B cell (primary cell): ENCODE data around the gene EMX2. TPM values are rescaled to one million over a fixed set of nuclear protein-coding genes. Genes with fewer than 3 reads are reported as not detected.

Experiments
- ATAC-seq: fragments of 200-7000 bp; cut with Tn5 transposase; one replicate; pipeline ENCODE4 v1.10.0; 2021; ENCODE audit warnings: low read depth, mild to moderate bottlenecking, moderate number of reproducible peaks, moderate library complexity
- CTCF ChIA-PET: fragments of 350-600 bp; sonication (Branson Sonifier 250); formaldehyde crosslinking; loops from one replicate; lab custom pipeline; 2021; ENCODE audit warnings: antibody characterized with exemption, inconsistent platforms; lab: Charles Lee
- POLR2A ChIA-PET: fragments of 350-600 bp; sonication (Branson Sonifier 250); formaldehyde crosslinking; loops from one replicate; lab custom pipeline; 2021; ENCODE audit warnings: antibody characterized with exemption; lab: Charles Lee
- DNase-seq: peaks from one replicate; pipeline ENCODE4 v3.0.0; 2013
- H2AFZ ChIP-seq: 2 replicates; pipeline ENCODE4 v1.6.1; 2012; ENCODE audit warnings: mild to moderate bottlenecking, low read depth, low read length; ENCODE audit not compliant: insufficient read depth, poor library complexity, severe bottlenecking
- H3K27ac ChIP-seq, 2 donors: 1 replicate in 1 of 2; 2 replicates in 1 of 2; pipeline ENCODE4 v1.5.1; 2012 to 2013; ENCODE audit warnings: low read length in 2 of 2, mild to moderate bottlenecking in 2 of 2, moderate library complexity in 1 of 2
- H3K27me3 ChIP-seq, 4 experiments: fragments of 200-600 bp in 1 of 4; sonication (generic) in 1 of 4; replicated peaks in 1 of 4; 1 replicate in 2 of 4; 2 replicates in 2 of 4; pipeline versions ENCODE4 v1.6.1 to v1.7.0; 2013 to 2016; ENCODE audit warnings: low read length in 3 of 4, mild to moderate bottlenecking in 2 of 4, mixed read lengths in 1 of 4, moderate library complexity in 1 of 4; ENCODE audit not compliant: insufficient read depth in 4 of 4, control insufficient read depth in 3 of 4; ENCODE audit errors: control extremely low read depth in 1 of 4
- H3K36me3 ChIP-seq, 2 experiments: replicated peaks in 1 of 2; 1 replicate in 1 of 2; 2 replicates in 1 of 2; pipeline versions ENCODE4 v1.6.1 to v1.7.1; 2013; ENCODE audit warnings: low read length in 1 of 2; ENCODE audit not compliant: insufficient read depth in 2 of 2, control insufficient read depth in 1 of 2; ENCODE audit errors: control extremely low read depth in 1 of 2, extremely low read depth in 1 of 2
- H3K4me1 ChIP-seq, 2 donors: fragments of 200-600 bp in 1 of 2; sonication (generic) in 1 of 2; 1 replicate in 1 of 2; 2 replicates in 1 of 2; pipeline versions ENCODE4 v1.5.1 to v1.6.1; 2013 to 2017; ENCODE audit warnings: low read length in 2 of 2; ENCODE audit not compliant: control insufficient read depth in 2 of 2, insufficient read depth in 2 of 2
- H3K4me2 ChIP-seq: replicated peaks from 2 replicates; pipeline ENCODE3; 2012; ENCODE audit warnings: mild to moderate bottlenecking, low read depth, low read length; ENCODE audit not compliant: poor library complexity, severe bottlenecking
- H3K4me3 ChIP-seq, 5 experiments: fragments of 200-600 bp in 1 of 5; sonication (generic) in 1 of 5; 1 replicate in 3 of 5; 2 replicates in 2 of 5; pipeline versions ENCODE4 v1.5.1 to v1.7.0; 2011 to 2016; ENCODE audit warnings: low read length in 4 of 5, mild to moderate bottlenecking in 4 of 5, low read depth in 2 of 5, control low read depth in 1 of 5, moderate library complexity in 1 of 5; ENCODE audit not compliant: insufficient read depth in 1 of 5; ENCODE audit errors: control extremely low read depth in 1 of 5, extremely low read depth in 1 of 5
- H3K79me2 ChIP-seq: fragments of 200-600 bp; sonication (generic); one replicate; pipeline ENCODE4 v1.6.0; 2016; ENCODE audit warnings: low read length; ENCODE audit not compliant: control insufficient read depth, insufficient read depth
- H3K9ac ChIP-seq: fragments of 200-600 bp; sonication (generic); 2 replicates; pipeline ENCODE4 v1.6.1; 2017; ENCODE audit warnings: mild to moderate bottlenecking, low read length, moderate library complexity
- H3K9me3 ChIP-seq, 3 donors: one replicate each; pipeline versions ENCODE4 v1.6.1 to v1.7.1; 2013; ENCODE audit warnings: low read length in 2 of 3; ENCODE audit not compliant: control insufficient read depth in 2 of 3, insufficient read depth in 1 of 3; ENCODE audit errors: control extremely low read depth in 1 of 3
- H4K20me1 ChIP-seq: 2 replicates; pipeline ENCODE4 v1.6.0; 2012; ENCODE audit warnings: mild to moderate bottlenecking, low read length; ENCODE audit not compliant: insufficient read depth, control insufficient read depth, poor library complexity, severe bottlenecking
- H3K27ac Mint-ChIP-seq: one replicate; pipeline ENCODE4 v1.8.0; 2021; ENCODE audit warnings: mixed read lengths
- H3K27me3 Mint-ChIP-seq: one replicate; pipeline ENCODE4 v1.8.0; 2021; ENCODE audit warnings: mixed read lengths
- H3K4me1 Mint-ChIP-seq: one replicate; pipeline ENCODE4 v1.8.0; 2021; ENCODE audit warnings: mixed read lengths
- H3K4me3 Mint-ChIP-seq: one replicate; pipeline ENCODE4 v1.8.0; 2021; ENCODE audit warnings: mixed read lengths
- H3K9me3 Mint-ChIP-seq: one replicate; pipeline ENCODE4 v1.8.0; 2022; ENCODE audit warnings: mixed read lengths; ENCODE audit not compliant: insufficient read depth
- CTCF ChIP-seq: fragments of 200-600 bp; IDR thresholded peaks from one replicate; pipeline ENCODE4 v1.8.0; 2022; ENCODE audit warnings: antibody characterized with exemption, mild to moderate bottlenecking
- EZH2 ChIP-seq: IDR thresholded peaks from 2 replicates; pipeline ENCODE4 v1.6.1; 2012; ENCODE audit warnings: borderline replicate concordance, low read depth, mild to moderate bottlenecking, moderate library complexity, low read length; ENCODE audit not compliant: insufficient read depth, poor library complexity, severe bottlenecking
- WGBS: methylation state at CpG from one replicate; pipeline ENCODE4 v1.1.5; 2013; ENCODE audit warnings: missing lambda C conversion rate; ENCODE audit not compliant: insufficient coverage; 5-methylcytosine and 5-hydroxymethylcytosine counted together
- intact Hi-C: fragments of 100-400 bp; cut with micrococcal nuclease; formaldehyde crosslinking; loops from one replicate; pipeline ENCODE4 v1.10.0; 2022
- polyA plus RNA-seq: library from polyadenylated mRNA; depleted of rRNA; stranded (reverse); fragments of >200 nt; gene quantifications from 2 replicates; pipeline ENCODE4 v1.2.3, GENCODE V29; 2012
- total RNA-seq, 2 donors: library from RNA; stranded (reverse); fragments of 120-200 nt in 1 of 2; gene quantifications; 1 replicate in 1 of 2; 2 replicates in 1 of 2; pipeline versions ENCODE4 v1.2.3 to v1.2.4, GENCODE V29; 2013 to 2022

EMX2 gene
- total and polyA plus RNA-seq, 2 donors (not counting 1 experiment from before 2014, with no cell fraction given): not detected

GRCh38 chr10:117546581-117547015 lies 4.1 kb downstream of the EMX2 start:
- ChIA-PET POLR2A (no interaction called here), CTCF (no interaction called here)
- Histone ChIP-seq H3K27ac (no peak overlapping the region), H3K27me3 (peaks cover 0 to 68% (median 31%) of the 10 kb centered on the region in 4 experiments), H3K36me3 (no peaks in the 10 kb centered on the region), H2AFZ (no peak overlapping the region), H3K9me3 (peaks cover 0 to 29% (median 0%) of the 10 kb centered on the region in 3 donors), H3K4me2 (no peak overlapping the region), H3K9ac (no peak overlapping the region), H3K4me3 (no peak overlapping the region), H3K79me2 (no peaks in the 10 kb centered on the region), H4K20me1 (no peaks in the 10 kb centered on the region), H3K4me1 (peaks cover 14 to 15% of the 10 kb centered on the region in 2 donors)
- intact Hi-C loops: no loop called here
- no peak for ATAC-seq
- Mint-ChIP-seq H3K9me3 (no peaks in the 10 kb centered on the region), H3K27me3 (peaks cover 62% of the 10 kb centered on the region), H3K27ac (no peak overlapping the region), H3K4me1 (peaks cover 14% of the 10 kb centered on the region), H3K4me3 (no peak overlapping the region)
- 5% methylated on average over 29 of the region's 29 CpGs for WGBS
- DNase-seq: no peak
- TF ChIP-seq CTCF: no peak
- TF ChIP-seq EZH2: no peak

DNA sequence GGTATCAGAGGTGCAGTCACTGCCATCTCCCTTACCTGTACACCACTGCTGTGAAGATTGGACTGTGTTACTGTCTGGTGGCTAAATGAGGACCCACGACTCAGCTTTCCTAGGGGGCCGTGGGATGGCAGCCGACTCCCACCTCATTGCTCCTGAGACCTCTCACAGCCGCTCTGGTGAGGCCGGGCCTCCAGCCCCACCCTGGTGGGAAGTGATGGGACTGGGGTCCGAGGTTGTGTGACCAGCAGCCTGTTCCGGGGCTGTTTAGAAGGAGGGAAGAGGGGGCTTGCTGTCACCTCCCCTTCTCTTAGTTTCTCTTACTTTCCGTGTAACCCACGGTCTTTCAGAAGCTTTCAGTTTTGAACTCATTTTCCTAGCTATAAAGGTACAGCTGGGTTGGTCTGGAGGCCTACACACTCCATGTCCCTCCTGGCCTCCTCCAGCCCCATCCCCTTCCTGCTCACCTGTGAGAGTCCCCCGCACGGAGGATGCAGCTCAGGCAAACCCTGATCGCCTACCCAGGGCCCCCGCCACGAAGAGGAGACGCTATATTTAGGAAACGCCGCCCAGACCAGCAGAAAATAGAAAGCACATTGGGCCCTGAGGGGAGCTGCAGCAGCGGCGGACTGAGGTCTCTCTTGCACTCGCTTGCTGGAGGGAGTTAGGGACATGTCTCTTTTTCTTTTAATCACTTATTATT lies 4.6 kb downstream of the EMX2 start:
- Mint-ChIP-seq H3K4me3 (no peak overlapping the region), H3K27me3 (peaks cover 66% of the 10 kb centered on the region), H3K9me3 (no peaks in the 10 kb centered on the region), H3K4me1 (peaks cover 13% of the 10 kb centered on the region), H3K27ac (no peak overlapping the region)
- ATAC-seq: no peak
- Histone ChIP-seq H4K20me1 (no peaks in the 10 kb centered on the region), H3K79me2 (no peaks in the 10 kb centered on the region), H3K27ac (no peak overlapping the region), H3K4me1 (peaks cover 14 to 15% of the 10 kb centered on the region in 2 donors), H2AFZ (no peak overlapping the region), H3K4me2 (no peak overlapping the region), H3K9ac (no peak overlapping the region), H3K27me3 (peaks cover 0 to 68% (median 31%) of the 10 kb centered on the region in 4 experiments), H3K9me3 (peaks cover 0 to 25% (median 0%) of the 10 kb centered on the region in 3 donors), H3K36me3 (no peaks in the 10 kb centered on the region), H3K4me3 (no peak overlapping the region)
- ChIA-PET POLR2A (no interaction called here), CTCF (no interaction called here)
- WGBS: 5% methylated on average over 15 of the region's 20 CpGs
- intact Hi-C loops: no loop called here
- DNase-seq: no peak
- TF ChIP-seq CTCF (no peak), EZH2 (no peak)
